GM23338 (cell line): ENCODE data around the gene ZNF385B. TPM values are rescaled to one million over a fixed set of nuclear protein-coding genes. Genes with fewer than 3 reads are reported as not detected.
A peak's percentile ranks its signal among the peaks of the same experiment; 100 is the strongest.

Experiments
- ATAC-seq: fragments of 200-7000 bp; cut with Tn5 transposase; 3 replicates; pipeline ENCODE4 v1.9.1; 2020
- DNase-seq: peaks from one replicate; pipeline ENCODE4 v3.0.0-alpha.2; 2015; ENCODE audit warnings: low spot score
- H2AFZ ChIP-seq: fragments of 200-600 bp; sonication (generic); 2 replicates; pipeline ENCODE4 v1.8.0; 2016; ENCODE audit warnings: antibody characterized with exemption, mild to moderate bottlenecking, moderate library complexity
- H3F3A ChIP-seq: fragments of 200-600 bp; sonication (generic); replicated peaks from 2 replicates; pipeline ENCODE4 v1.8.0; 2017; ENCODE audit warnings: antibody characterized with exemption, mixed run types, low read depth
- H3K27ac ChIP-seq: fragments of 200-600 bp; sonication (generic); 2 replicates; pipeline ENCODE4 v1.6.1; 2016; ENCODE audit warnings: low read depth
- H3K27me3 ChIP-seq: fragments of 200-600 bp; sonication (generic); 2 replicates; pipeline ENCODE4 v1.8.0; 2016; ENCODE audit warnings: mild to moderate bottlenecking, mixed run types, moderate library complexity; ENCODE audit not compliant: insufficient read depth
- H3K36me3 ChIP-seq: fragments of 200-600 bp; sonication (generic); 2 replicates; pipeline ENCODE4 v1.8.0; 2016; ENCODE audit warnings: mild to moderate bottlenecking; ENCODE audit not compliant: insufficient read depth
- H3K4me1 ChIP-seq: fragments of 200-600 bp; sonication (generic); 2 replicates; pipeline ENCODE4 v1.8.0; 2016; ENCODE audit warnings: mild to moderate bottlenecking, moderate library complexity; ENCODE audit not compliant: insufficient read depth
- H3K4me2 ChIP-seq: fragments of 200-600 bp; sonication (generic); 2 replicates; pipeline ENCODE4 v1.7.1; 2017; ENCODE audit warnings: mixed run types
- H3K4me3 ChIP-seq: fragments of 200-600 bp; sonication (generic); 2 replicates; pipeline ENCODE4 v1.6.1; 2016; ENCODE audit warnings: mixed run types
- H3K79me2 ChIP-seq: fragments of 200-600 bp; sonication (generic); replicated peaks from 2 replicates; pipeline ENCODE4 v1.8.0; 2017; ENCODE audit warnings: mild to moderate bottlenecking; ENCODE audit not compliant: insufficient read depth
- H3K9me2 ChIP-seq: fragments of 200-600 bp; sonication (generic); 2 replicates; pipeline ENCODE4 v1.8.0; 2017; ENCODE audit not compliant: insufficient read depth
- H4K20me1 ChIP-seq: fragments of 200-600 bp; sonication (generic); replicated peaks from 2 replicates; pipeline ENCODE4 v1.8.0; 2017; ENCODE audit warnings: mild to moderate bottlenecking; ENCODE audit not compliant: insufficient read depth
- H3K27ac Mint-ChIP-seq: 2 replicates; pipeline ENCODE4 v1.8.0; 2020; ENCODE audit warnings: inconsistent platforms, mild to moderate bottlenecking, moderate library complexity, mixed read lengths
- H3K27me3 Mint-ChIP-seq: 3 replicates; pipeline ENCODE4 v1.8.0; 2022; ENCODE audit warnings: low read depth, mild to moderate bottlenecking, moderate library complexity, mixed read lengths, inconsistent platforms; ENCODE audit not compliant: insufficient read depth, poor library complexity
- H3K36me3 Mint-ChIP-seq: 3 replicates; pipeline ENCODE4 v1.8.0; 2021; ENCODE audit warnings: low read depth, mild to moderate bottlenecking, inconsistent platforms, moderate library complexity, mixed read lengths
- H3K4me1 Mint-ChIP-seq: 3 replicates; pipeline ENCODE4 v1.8.0; 2020; ENCODE audit warnings: mild to moderate bottlenecking, inconsistent platforms, mixed read lengths
- H3K4me3 Mint-ChIP-seq: 3 replicates; pipeline ENCODE4 v1.8.0; 2021; ENCODE audit warnings: moderate library complexity, mild to moderate bottlenecking, inconsistent platforms, mixed read lengths
- H3K9me3 Mint-ChIP-seq: 3 replicates; pipeline ENCODE4 v1.8.0; 2020; ENCODE audit warnings: moderate library complexity, mild to moderate bottlenecking, inconsistent platforms, mixed read lengths
- CTCF ChIP-seq, 2 experiments: fragments of 200-600 bp in 1 of 2; sonication (generic) in 1 of 2; conservative IDR thresholded peaks; 2 replicates each; pipeline versions ENCODE4 v1.5.1 to v1.6.1; 2016 to 2017; ENCODE audit warnings: antibody characterized with exemption in 2 of 2, low read depth in 2 of 2, mild to moderate bottlenecking in 2 of 2, moderate library complexity in 1 of 2
- EZH2 ChIP-seq: fragments of 200-600 bp; sonication (generic); IDR thresholded peaks from one replicate; pipeline ENCODE4 v1.8.0; 2017; ENCODE audit warnings: antibody characterized with exemption, mild to moderate bottlenecking, low read depth; ENCODE audit not compliant: unreplicated experiment
- EZH2phosphoT487 ChIP-seq: fragments of 200-600 bp; sonication (generic); IDR thresholded peaks from one replicate; pipeline ENCODE4 v1.8.1; 2018; ENCODE audit warnings: antibody characterized with exemption; ENCODE audit not compliant: unreplicated experiment
- ZNF462 ChIP-seq: fragments of 250-450 bp; sonication (Bioruptor Pico); IDR thresholded peaks from 2 replicates; pipeline ENCODE4 v1.5.0; 2020; ENCODE audit warnings: mild to moderate bottlenecking, moderate library complexity
- polyA plus RNA-seq: library from polyadenylated mRNA; unstranded; fragments of >200 nt; fragmentation: Nextera tagmentation; extraction: Ambion mirVana; gene quantifications from 2 replicates; pipeline ENCODE4 v1.2.1, GENCODE V29; 2016
- total RNA-seq: library from RNA; depleted of rRNA; stranded (reverse); fragments of >200 nt; shearing (Covaris generic); gene quantifications from 2 replicates; pipeline ENCODE4 v1.2.3, GENCODE V29; 2014

Gene ZNF385B
- total and polyA plus RNA-seq, 2 experiments from 2014 or later, result 1.5 to 4.6 TPM

GRCh38 chr2:179859523-179859922, 1.9 kb downstream of the ZNF385B start:
- Mint-ChIP-seq H3K4me3 (no peak overlapping the region; the same call in 2 of the 3 replicates), H3K4me1 (peaks cover 26% of the 10 kb centered on the region), H3K36me3 (no peaks in the 10 kb centered on the region), H3K27me3 (peaks cover 28% of the 10 kb centered on the region), H3K9me3 (no peaks in the 10 kb centered on the region), H3K27ac (no peak overlapping the region)
- H3K79me2 ChIP-seq, result no peaks in the 10 kb centered on the region
- peaks cover 13% of the 10 kb centered on the region; the same call in 1 of the 2 replicates for H3K4me1 ChIP-seq
- TF ChIP-seq EZH2, result no peak
- TF ChIP-seq ZNF462, result no peak
- no peak for TF ChIP-seq CTCF (conservative IDR thresholded peaks at IDR 0.05; ENCODE audit: low read depth in 2 of 2)
- TF ChIP-seq EZH2phosphoT487, result no peak
- H4K20me1 ChIP-seq, result 0 out of 2 replicates have a peak, but pooled peaks cover 4% of the 10 kb centered on the region
- peaks cover 57% of the 10 kb centered on the region for H3K27me3 ChIP-seq
- H3F3A ChIP-seq, result no peaks in the 10 kb centered on the region
- peak overlapping the region; percentile 92; the same call in 1 of the 2 replicates for H3K4me3 ChIP-seq
- H3K27ac ChIP-seq, result no peak overlapping the region
- ATAC-seq, result no peak
- no peaks in the 10 kb centered on the region for H3K36me3 ChIP-seq
- H3K4me2 ChIP-seq, result peak overlapping the region; percentile 96; the same call in 1 of the 2 replicates
- no peaks in the 10 kb centered on the region for H3K9me2 ChIP-seq
- no peak overlapping the region for H2AFZ ChIP-seq
- no peak for DNase-seq
